ENCODE measurements around the gene MFAP3L.

DNA sequence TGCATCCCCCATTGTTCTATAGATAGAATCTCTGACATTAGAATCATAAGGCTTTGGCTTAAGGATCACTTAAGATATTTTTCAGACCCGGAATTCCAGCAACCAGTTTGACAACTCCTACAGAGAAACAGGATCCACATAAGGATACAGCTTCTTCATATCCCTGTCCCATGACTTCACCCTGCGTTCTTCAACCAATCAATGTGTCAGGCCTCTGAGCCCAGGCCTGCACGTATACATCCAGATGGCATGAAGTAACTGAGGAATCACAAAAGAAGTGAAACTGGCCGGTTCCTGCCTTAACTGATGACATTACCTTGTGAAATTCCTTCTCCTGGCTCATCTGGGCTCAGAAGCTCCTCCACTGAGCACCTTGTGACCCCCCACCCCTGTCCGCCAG, 85.1 kb downstream of the MFAP3L start:
- no peak for TF ChIP-seq IKZF3 (tag by site-specific recombination; IDR thresholded peaks at IDR 0.05)
- TF ChIP-seq, protein P1, sequence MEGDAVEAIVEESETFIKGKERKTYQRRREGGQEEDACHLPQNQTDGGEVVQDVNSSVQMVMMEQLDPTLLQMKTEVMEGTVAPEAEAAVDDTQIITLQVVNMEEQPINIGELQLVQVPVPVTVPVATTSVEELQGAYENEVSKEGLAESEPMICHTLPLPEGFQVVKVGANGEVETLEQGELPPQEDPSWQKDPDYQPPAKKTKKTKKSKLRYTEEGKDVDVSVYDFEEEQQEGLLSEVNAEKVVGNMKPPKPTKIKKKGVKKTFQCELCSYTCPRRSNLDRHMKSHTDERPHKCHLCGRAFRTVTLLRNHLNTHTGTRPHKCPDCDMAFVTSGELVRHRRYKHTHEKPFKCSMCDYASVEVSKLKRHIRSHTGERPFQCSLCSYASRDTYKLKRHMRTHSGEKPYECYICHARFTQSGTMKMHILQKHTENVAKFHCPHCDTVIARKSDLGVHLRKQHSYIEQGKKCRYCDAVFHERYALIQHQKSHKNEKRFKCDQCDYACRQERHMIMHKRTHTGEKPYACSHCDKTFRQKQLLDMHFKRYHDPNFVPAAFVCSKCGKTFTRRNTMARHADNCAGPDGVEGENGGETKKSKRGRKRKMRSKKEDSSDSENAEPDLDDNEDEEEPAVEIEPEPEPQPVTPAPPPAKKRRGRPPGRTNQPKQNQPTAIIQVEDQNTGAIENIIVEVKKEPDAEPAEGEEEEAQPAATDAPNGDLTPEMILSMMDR (tag by site-specific recombination; IDR thresholded peaks at IDR 0.05) = no peak
- no peak for TF ChIP-seq ZBTB6 (tag by site-specific recombination; IDR thresholded peaks at IDR 0.05)
- TF ChIP-seq ZNF211 (tag by site-specific recombination; IDR thresholded peaks at IDR 0.05; ENCODE audit: low read depth) = no peak
- no peak for TF ChIP-seq ZBTB49 (tag by site-specific recombination; IDR thresholded peaks at IDR 0.05; ENCODE audit: low read depth)
- no peak for TF ChIP-seq ZNF280C (tag by site-specific recombination; IDR thresholded peaks at IDR 0.05)
- no peak for TF ChIP-seq ZBTB26 (tag by site-specific recombination; optimal IDR thresholded peaks at IDR 0.05)
- no peak for TF ChIP-seq REST (tag by site-specific recombination; IDR thresholded peaks at IDR 0.05)
- no peak for TF ChIP-seq ZNF324 (tag by site-specific recombination; IDR thresholded peaks at IDR 0.05)

Data from HEK293 (cell line).